Neural progenitor cell (in vitro differentiated cells): ENCODE results near the gene SCD. TPM values are rescaled to one million over a fixed set of nuclear protein-coding genes. Genes with fewer than 3 reads are reported as not detected.

Experiments used
- DNase-seq: peaks from one replicate; pipeline ENCODE4 v3.0.0-alpha.2; 2016; ENCODE audit warnings: low spot score
- H2AFZ ChIP-seq: fragments of 200-600 bp; sonication (generic); replicated peaks from 2 replicates; pipeline ENCODE4 v1.6.1; 2016; ENCODE audit warnings: antibody characterized with exemption
- H3F3A ChIP-seq: fragments of 200-600 bp; sonication (generic); 2 replicates; pipeline ENCODE4 v1.6.1; 2016; ENCODE audit warnings: antibody characterized with exemption, low read depth
- H3K27ac ChIP-seq: fragments of 200-600 bp; sonication (generic); 2 replicates; pipeline ENCODE4 v1.5.1; 2016; ENCODE audit warnings: mild to moderate bottlenecking
- H3K27me3 ChIP-seq: fragments of 200-600 bp; sonication (generic); 2 replicates; pipeline ENCODE4 v1.6.1; 2016; ENCODE audit warnings: mild to moderate bottlenecking, moderate library complexity
- H3K36me3 ChIP-seq: fragments of 200-600 bp; sonication (generic); 2 replicates; pipeline ENCODE4 v1.5.1; 2016
- H3K4me1 ChIP-seq: fragments of 200-600 bp; sonication (generic); 2 replicates; pipeline ENCODE4 v1.6.1; 2016; ENCODE audit warnings: mixed run types
- H3K4me2 ChIP-seq: fragments of 200-600 bp; sonication (generic); 2 replicates; pipeline ENCODE4 v1.6.1; 2016
- H3K4me3 ChIP-seq: fragments of 200-600 bp; sonication (generic); 2 replicates; pipeline ENCODE4 v1.5.1; 2016
- H3K79me2 ChIP-seq: fragments of 200-600 bp; sonication (generic); 2 replicates; pipeline ENCODE4 v1.6.1; 2016; ENCODE audit warnings: low read depth
- H3K9ac ChIP-seq: fragments of 200-600 bp; sonication (generic); 2 replicates; pipeline ENCODE4 v1.6.1; 2016
- H3K9me3 ChIP-seq: fragments of 200-600 bp; sonication (generic); 2 replicates; pipeline ENCODE4 v1.5.1; 2016; ENCODE audit warnings: low read depth
- H4K20me1 ChIP-seq: fragments of 200-600 bp; sonication (generic); 2 replicates; pipeline ENCODE4 v1.6.1; 2016; ENCODE audit warnings: low read depth
- H3K27ac Mint-ChIP-seq: 3 replicates; pipeline ENCODE4 v1.8.0; 2021; ENCODE audit warnings: mixed read lengths
- H3K27me3 Mint-ChIP-seq: 2 replicates; pipeline ENCODE4 v1.8.0; 2022; ENCODE audit warnings: low read depth, mild to moderate bottlenecking, inconsistent platforms, moderate library complexity, mixed read lengths; ENCODE audit not compliant: insufficient read depth
- H3K36me3 Mint-ChIP-seq: 3 replicates; pipeline ENCODE4 v1.8.0; 2021; ENCODE audit warnings: mixed read lengths
- H3K4me1 Mint-ChIP-seq: 3 replicates; pipeline ENCODE4 v1.8.0; 2021; ENCODE audit warnings: mixed read lengths
- H3K4me3 Mint-ChIP-seq: 3 replicates; pipeline ENCODE4 v1.8.0; 2021; ENCODE audit warnings: mild to moderate bottlenecking, moderate library complexity, mixed read lengths
- H3K9me3 Mint-ChIP-seq: 3 replicates; pipeline ENCODE4 v1.8.0; 2020; ENCODE audit warnings: mixed read lengths
- CTCF ChIP-seq: fragments of 200-600 bp; sonication (generic); IDR thresholded peaks from 2 replicates; pipeline ENCODE4 v1.5.1; 2017; ENCODE audit warnings: antibody characterized with exemption, mild to moderate bottlenecking
- EZH2 ChIP-seq: fragments of 200-600 bp; sonication (generic); IDR thresholded peaks from 2 replicates; pipeline ENCODE4 v1.6.1; 2017; ENCODE audit warnings: antibody characterized with exemption, mild to moderate bottlenecking, moderate library complexity
- EZH2phosphoT487 ChIP-seq: fragments of 200-600 bp; sonication (generic); IDR thresholded peaks from 2 replicates; pipeline ENCODE4 v1.6.1; 2017; ENCODE audit warnings: antibody characterized with exemption
- total RNA-seq: library from RNA; depleted of rRNA; stranded (reverse); fragments of >200 nt; gene quantifications from 2 replicates; pipeline ENCODE4 v1.2.3, GENCODE V29; 2015; ENCODE audit warnings: low replicate concordance

The SCD gene
- total RNA-seq, 1 donor from 2014 or later = 468 TPM

GRCh38 chr10:100315615-100316014, 31.4 kb upstream of the SCD start:
- H2AFZ ChIP-seq = no peak overlapping the region
- no peak overlapping the region for H3K9ac ChIP-seq
- H4K20me1 ChIP-seq = no peaks in the 10 kb centered on the region
- no peak overlapping the region for H3K27ac Mint-ChIP-seq
- H3K4me2 ChIP-seq = no peak overlapping the region
- no peaks in the 10 kb centered on the region for H3K4me1 Mint-ChIP-seq
- H3K9me3 Mint-ChIP-seq = no peaks in the 10 kb centered on the region
- H3K4me1 ChIP-seq = peaks cover 3% of the 10 kb centered on the region
- H3K27ac ChIP-seq = no peak overlapping the region
- H3K79me2 ChIP-seq = no peaks in the 10 kb centered on the region
- no peaks in the 10 kb centered on the region for H3K9me3 ChIP-seq
- H3K36me3 ChIP-seq = no peaks in the 10 kb centered on the region
- H3K4me3 ChIP-seq = no peak overlapping the region
- no peaks in the 10 kb centered on the region for H3F3A ChIP-seq
- H3K36me3 Mint-ChIP-seq = no peaks in the 10 kb centered on the region
- peaks cover 8% of the 10 kb centered on the region for H3K27me3 Mint-ChIP-seq
- TF ChIP-seq EZH2phosphoT487 (no peak), CTCF (no peak), EZH2 (no peak)
- H3K4me3 Mint-ChIP-seq = no peak overlapping the region
- H3K27me3 ChIP-seq = peaks cover 62% of the 10 kb centered on the region
- DNase-seq = no peak

GRCh38 chr10:100318207-100318606, 28.8 kb upstream of the SCD start:
- Histone ChIP-seq H3K9ac (no peak overlapping the region), H3K9me3 (no peaks in the 10 kb centered on the region), H3K27me3 (peaks cover 40% of the 10 kb centered on the region), H3K4me2 (no peak overlapping the region), H3F3A (no peaks in the 10 kb centered on the region), H3K36me3 (no peaks in the 10 kb centered on the region), H4K20me1 (no peaks in the 10 kb centered on the region), H3K27ac (no peak overlapping the region), H3K4me3 (no peak overlapping the region), H2AFZ (no peak overlapping the region), H3K79me2 (no peaks in the 10 kb centered on the region), H3K4me1 (peaks cover 3% of the 10 kb centered on the region)
- Mint-ChIP-seq H3K27ac (no peak overlapping the region), H3K27me3 (peaks cover 5% of the 10 kb centered on the region), H3K4me1 (no peaks in the 10 kb centered on the region), H3K9me3 (no peaks in the 10 kb centered on the region), H3K36me3 (no peaks in the 10 kb centered on the region), H3K4me3 (no peak overlapping the region)
- no peak for TF ChIP-seq EZH2phosphoT487
- TF ChIP-seq CTCF = no peak
- no peak for TF ChIP-seq EZH2
- DNase-seq = no peak

GRCh38 chr10:100319707-100320402, 27.2 kb upstream of the SCD start:
- no peaks in the 10 kb centered on the region for H3F3A ChIP-seq
- H3K36me3 ChIP-seq = no peaks in the 10 kb centered on the region
- TF ChIP-seq EZH2 (no peak), CTCF (no peak)
- Mint-ChIP-seq H3K36me3 (no peaks in the 10 kb centered on the region), H3K4me1 (no peaks in the 10 kb centered on the region), H3K27ac (no peak overlapping the region), H3K9me3 (no peaks in the 10 kb centered on the region), H3K4me3 (no peak overlapping the region), H3K27me3 (peaks cover 5% of the 10 kb centered on the region)
- no peak for DNase-seq
- peaks cover 41% of the 10 kb centered on the region for H3K27me3 ChIP-seq
- peaks cover 3% of the 10 kb centered on the region for H3K4me1 ChIP-seq
- no peak overlapping the region for H3K4me3 ChIP-seq
- no peak overlapping the region for H2AFZ ChIP-seq
- no peak overlapping the region for H3K9ac ChIP-seq
- H3K4me2 ChIP-seq = no peak overlapping the region
- no peaks in the 10 kb centered on the region for H3K79me2 ChIP-seq
- H3K9me3 ChIP-seq = no peaks in the 10 kb centered on the region
- H3K27ac ChIP-seq = no peak overlapping the region
- H4K20me1 ChIP-seq = peaks cover 2% of the 10 kb centered on the region
